ENCODE measurements around the gene OLFM3.

GRCh38 chr1:101898137-101898536 lies 98.6 kb downstream of the OLFM3 start:
- TF ChIP-seq FOXM1 (IDR thresholded peaks at IDR 0.05; ENCODE audit: borderline replicate concordance) = no peak
- TF ChIP-seq ARNT (IDR thresholded peaks at IDR 0.05) = no peak
- TF ChIP-seq SUZ12 (IDR thresholded peaks at IDR 0.05) = no peak
- no peak for TF ChIP-seq BHLHE40 (IDR thresholded peaks at IDR 0.05; ENCODE audit: borderline replicate concordance)
- TF ChIP-seq SP1 (IDR thresholded peaks at IDR 0.05) = no peak

Measured in HEK293T (cell line).